ENCODE results near the gene CHAF1B. TPM values are rescaled to one million over a fixed set of nuclear protein-coding genes. Genes with fewer than 3 reads are reported as not detected.

Gene CHAF1B
- total RNA-seq, 2 experiments from 2014 or later: 27.4 to 28.1 TPM

- CTCF ChIA-PET: no interaction called here
- H3K9me3 Mint-ChIP-seq (ENCODE audit: insufficient read depth): no peaks in the 10 kb centered on the region
- H3K36me3 Mint-ChIP-seq (ENCODE audit: low read depth): no peaks in the 10 kb centered on the region
- DNase-seq: no peak
- no peaks in the 10 kb centered on the region for H3K4me1 Mint-ChIP-seq (ENCODE audit: low read depth)
- POLR2A ChIA-PET: no interaction called here
- H3K27me3 Mint-ChIP-seq (ENCODE audit: low read depth): no peaks in the 10 kb centered on the region
- H3K4me3 Mint-ChIP-seq: no peak overlapping the region
- H3K27ac Mint-ChIP-seq: no peak overlapping the region
- no peak for ATAC-seq
Measured at GRCh38 chr21:36459098-36459497, 73.9 kb downstream of the CHAF1B start.

GRCh38 chr21:36460866-36461265 is 75.7 kb downstream of the CHAF1B start:
- Mint-ChIP-seq H3K4me1 (ENCODE audit: low read depth) (no peaks in the 10 kb centered on the region), H3K27ac (no peak overlapping the region), H3K4me3 (no peak overlapping the region), H3K27me3 (ENCODE audit: low read depth) (no peaks in the 10 kb centered on the region), H3K9me3 (ENCODE audit: insufficient read depth) (no peaks in the 10 kb centered on the region), H3K36me3 (ENCODE audit: low read depth) (no peaks in the 10 kb centered on the region)
- DNase-seq (no peak), ATAC-seq (no peak)
- POLR2A ChIA-PET: no interaction called here
- CTCF ChIA-PET: no interaction called here

- ATAC-seq: no peak
- no peak overlapping the region for H3K27ac Mint-ChIP-seq
- H3K36me3 Mint-ChIP-seq (ENCODE audit: low read depth): no peaks in the 10 kb centered on the region
- no peaks in the 10 kb centered on the region for H3K27me3 Mint-ChIP-seq (ENCODE audit: low read depth)
- ChIA-PET POLR2A (no interaction called here), CTCF (no interaction called here)
- DNase-seq: no peak
- no peaks in the 10 kb centered on the region for H3K9me3 Mint-ChIP-seq (ENCODE audit: insufficient read depth)
- H3K4me3 Mint-ChIP-seq: no peak overlapping the region
- no peaks in the 10 kb centered on the region for H3K4me1 Mint-ChIP-seq (ENCODE audit: low read depth)
Measured at GRCh38 chr21:36461277-36461917, 76.2 kb downstream of the CHAF1B start.

- CTCF ChIA-PET: no interaction called here
- Mint-ChIP-seq H3K36me3 (ENCODE audit: low read depth) (no peaks in the 10 kb centered on the region), H3K27me3 (ENCODE audit: low read depth) (no peaks in the 10 kb centered on the region), H3K27ac (no peak overlapping the region), H3K9me3 (ENCODE audit: insufficient read depth) (no peaks in the 10 kb centered on the region), H3K4me3 (no peak overlapping the region), H3K4me1 (ENCODE audit: low read depth) (no peaks in the 10 kb centered on the region)
- DNase-seq: no peak
- no peak for ATAC-seq
- POLR2A ChIA-PET: no interaction called here
Measured at GRCh38 chr21:36461918-36462486, 76.8 kb downstream of the CHAF1B start.

GRCh38 chr21:36463204-36463603 is 78.0 kb downstream of the CHAF1B start:
- Mint-ChIP-seq H3K36me3 (ENCODE audit: low read depth) (no peaks in the 10 kb centered on the region), H3K4me3 (no peak overlapping the region), H3K9me3 (ENCODE audit: insufficient read depth) (no peaks in the 10 kb centered on the region), H3K4me1 (ENCODE audit: low read depth) (no peaks in the 10 kb centered on the region), H3K27ac (no peak overlapping the region), H3K27me3 (ENCODE audit: low read depth) (no peaks in the 10 kb centered on the region)
- POLR2A ChIA-PET: no interaction called here
- DNase-seq (no peak), ATAC-seq (no peak)
- CTCF ChIA-PET: interaction anchor here (0.8 kb wide), 1 partner anchor 42 kb away, joined by 3 read pairs; no protein-coding TSS in a partner anchor

GRCh38 chr21:36463991-36464390 is 78.8 kb downstream of the CHAF1B start:
- no peak for ATAC-seq
- POLR2A ChIA-PET: no interaction called here
- Mint-ChIP-seq H3K4me3 (no peak overlapping the region), H3K36me3 (ENCODE audit: low read depth) (no peaks in the 10 kb centered on the region), H3K9me3 (ENCODE audit: insufficient read depth) (no peaks in the 10 kb centered on the region), H3K4me1 (ENCODE audit: low read depth) (no peaks in the 10 kb centered on the region), H3K27ac (no peak overlapping the region), H3K27me3 (ENCODE audit: low read depth) (no peaks in the 10 kb centered on the region)
- no peak for DNase-seq
- CTCF ChIA-PET: no interaction called here

GRCh38 chr21:36464590-36464989 is 79.4 kb downstream of the CHAF1B start:
- ChIA-PET CTCF (no interaction called here), POLR2A (no interaction called here)
- no peak overlapping the region for H3K27ac Mint-ChIP-seq
- ATAC-seq (no peak), DNase-seq (no peak)
- H3K9me3 Mint-ChIP-seq (ENCODE audit: insufficient read depth): no peaks in the 10 kb centered on the region
- H3K4me3 Mint-ChIP-seq: no peak overlapping the region
- no peaks in the 10 kb centered on the region for H3K4me1 Mint-ChIP-seq (ENCODE audit: low read depth)
- H3K27me3 Mint-ChIP-seq (ENCODE audit: low read depth): no peaks in the 10 kb centered on the region
- no peaks in the 10 kb centered on the region for H3K36me3 Mint-ChIP-seq (ENCODE audit: low read depth)

GRCh38 chr21:36465478-36465877 is 80.3 kb downstream of the CHAF1B start:
- no peak overlapping the region for H3K27ac Mint-ChIP-seq
- H3K27me3 Mint-ChIP-seq (ENCODE audit: low read depth): no peaks in the 10 kb centered on the region
- DNase-seq (no peak), ATAC-seq (no peak)
- no peaks in the 10 kb centered on the region for H3K36me3 Mint-ChIP-seq (ENCODE audit: low read depth)
- ChIA-PET POLR2A (no interaction called here), CTCF (no interaction called here)
- H3K9me3 Mint-ChIP-seq (ENCODE audit: insufficient read depth): no peaks in the 10 kb centered on the region
- no peak overlapping the region for H3K4me3 Mint-ChIP-seq
- H3K4me1 Mint-ChIP-seq (ENCODE audit: low read depth): no peaks in the 10 kb centered on the region

- no peak for ATAC-seq
- CTCF ChIA-PET: no interaction called here
- H3K4me1 Mint-ChIP-seq (ENCODE audit: low read depth): no peaks in the 10 kb centered on the region
- H3K27me3 Mint-ChIP-seq (ENCODE audit: low read depth): no peaks in the 10 kb centered on the region
- no peak overlapping the region for H3K4me3 Mint-ChIP-seq
- no peak overlapping the region for H3K27ac Mint-ChIP-seq
- POLR2A ChIA-PET: no interaction called here
- no peak for DNase-seq
- no peaks in the 10 kb centered on the region for H3K36me3 Mint-ChIP-seq (ENCODE audit: low read depth)
- H3K9me3 Mint-ChIP-seq (ENCODE audit: insufficient read depth): no peaks in the 10 kb centered on the region
Measured at GRCh38 chr21:36466061-36466511, 80.9 kb downstream of the CHAF1B start.

Other genes starting within 250 kb of the CHAF1B start
- gene DOP1B, start 228.6 kb upstream of the CHAF1B start, total RNA-seq: 10 to 100 TPM; 30.3 to 30.9 TPM
- gene MORC3, start 65.2 kb upstream of the CHAF1B start, total RNA-seq: 10 to 100 TPM; 31.6 to 35.2 TPM
- not detected for gene CLDN14, start 94.7 kb downstream of the CHAF1B start, total RNA-seq